HCT116 (cell line): Measurements from ENCODE around the gene C5orf34. TPM values are rescaled to one million over a fixed set of nuclear protein-coding genes. Genes with fewer than 3 reads are reported as not detected.

Source experiments
- ATAC-seq: fragments of 200-7000 bp; cut with Tn5 transposase; 2 replicates; pipeline ENCODE4 v1.9.1; 2020; ENCODE audit warnings: mild to moderate bottlenecking, moderate library complexity
- BruUV-seq: library from RNA; stranded (reverse); fragments of 400-500 nt; replicated peaks from 2 replicates; lab custom pipeline; 2021; lab: Mats Ljungman, UMichigan
- CTCF ChIA-PET: fragments of 300-600 bp; sonication (Branson Sonifier 250); formaldehyde crosslinking; loops from one replicate; lab custom pipeline; 2021; ENCODE audit warnings: antibody characterized with exemption; lab: Charles Lee
- POLR2A ChIA-PET: fragments of 300-600, 350-600 bp; sonication (Branson Sonifier 250); formaldehyde crosslinking; loops from one replicate; lab custom pipeline; 2021; ENCODE audit warnings: antibody characterized with exemption; lab: Charles Lee
- RAD21 ChIA-PET, 2 experiments: fragments of 300-600 bp; sonication (Branson Sonifier 250); formaldehyde crosslinking; loops; one replicate each; lab custom pipeline; 2023; ENCODE audit warnings: low total read pairs in 2 of 2; ENCODE audit not compliant: uncharacterized antibody in 2 of 2, unreplicated experiment in 2 of 2, low non-redundant PET in 1 of 2; lab: Charles Lee
- DNase-seq: peaks from one replicate; pipeline ENCODE4 v3.0.0-alpha.2; 2010; ENCODE audit warnings: low read depth, low spot score
- H2AFZ ChIP-seq: fragments of 200-600 bp; shearing (Covaris generic), sonication (generic); 2 replicates; pipeline ENCODE4 v1.6.1; 2017; ENCODE audit warnings: low read depth, mixed run types, mixed read lengths, antibody characterized with exemption, low read length; ENCODE audit not compliant: poor library complexity, severe bottlenecking
- H3K27ac ChIP-seq: 2 replicates; pipeline ENCODE4 v1.5.1; 2012; ENCODE audit warnings: low read depth, low read length
- H3K27me3 ChIP-seq: fragments of 200-600 bp; sonication (generic); 2 replicates; pipeline ENCODE4 v1.6.1; 2016; ENCODE audit warnings: mixed run types, low read length, mixed read lengths; ENCODE audit not compliant: insufficient read depth
- H3K36me3 ChIP-seq, 2 experiments: fragments of 200-500 bp in 1 of 2; fragments of 200-600 bp in 1 of 2; sonication (Bioruptor generic) in 1 of 2; sonication (generic) in 1 of 2; 2 replicates each; pipeline versions ENCODE4 v1.5.1 to v1.6.1; 2014 to 2016; ENCODE audit warnings: low read length in 2 of 2, inconsistent platforms in 1 of 2, mixed read lengths in 1 of 2, mixed run types in 1 of 2; ENCODE audit not compliant: insufficient read depth in 2 of 2, control insufficient read depth in 1 of 2
- H3K4me1 ChIP-seq, 2 experiments: fragments of 200-600 bp in 1 of 2; sonication (generic) in 1 of 2; 2 replicates each; pipeline versions ENCODE4 v1.5.1 to v1.6.1; 2012 to 2017; ENCODE audit warnings: low read length in 2 of 2, inconsistent platforms in 1 of 2, mild to moderate bottlenecking in 1 of 2, mixed read lengths in 1 of 2, mixed run types in 1 of 2, moderate library complexity in 1 of 2; ENCODE audit not compliant: insufficient read depth in 2 of 2, control insufficient read depth in 1 of 2
- H3K4me2 ChIP-seq: fragments of 200-600 bp; sonication (generic); 2 replicates; pipeline ENCODE4 v1.6.1; 2017; ENCODE audit warnings: mixed run types, low read length, mixed read lengths
- H3K4me3 ChIP-seq, 2 experiments: fragments of 200-600 bp in 1 of 2; sonication (generic) in 1 of 2; replicated peaks in 1 of 2; 2 replicates each; pipeline ENCODE4 v1.5.1; 2011 to 2016; ENCODE audit warnings: low read length in 2 of 2, control low read depth in 1 of 2, low read depth in 1 of 2, mild to moderate bottlenecking in 1 of 2, mixed read lengths in 1 of 2, mixed run types in 1 of 2
- H3K79me2 ChIP-seq: fragments of 200-600 bp; sonication (generic); 2 replicates; pipeline ENCODE4 v1.6.1; 2017; ENCODE audit warnings: mild to moderate bottlenecking, mixed run types, low read length, moderate library complexity, mixed read lengths; ENCODE audit not compliant: insufficient read depth
- H3K9ac ChIP-seq: fragments of 200-600 bp; sonication (generic); 2 replicates; pipeline ENCODE4 v1.6.1; 2016; ENCODE audit warnings: low read length, mixed read lengths
- H3K9me2 ChIP-seq: fragments of 200-600 bp; sonication (generic), shearing (Covaris generic); 2 replicates; pipeline ENCODE4 v1.6.1; 2017; ENCODE audit warnings: mixed run types, mild to moderate bottlenecking, moderate library complexity; ENCODE audit not compliant: insufficient read depth
- H3K9me3 ChIP-seq, 2 experiments: fragments of 200-500 bp in 1 of 2; fragments of 200-600 bp in 1 of 2; sonication (Bioruptor generic) in 1 of 2; sonication (generic) in 1 of 2; 2 replicates each; pipeline ENCODE4 v1.6.1; 2014 to 2017; ENCODE audit warnings: low read length in 2 of 2, mixed read lengths in 2 of 2, inconsistent platforms in 1 of 2, low read depth in 1 of 2, mild to moderate bottlenecking in 1 of 2, mixed run types in 1 of 2, moderate library complexity in 1 of 2; ENCODE audit not compliant: control insufficient read depth in 1 of 2, insufficient read depth in 1 of 2
- H4K20me1 ChIP-seq: fragments of 200-600 bp; sonication (generic), shearing (Covaris generic); 2 replicates; pipeline ENCODE4 v1.6.1; 2017; ENCODE audit warnings: mixed run types, mild to moderate bottlenecking, moderate library complexity; ENCODE audit not compliant: insufficient read depth
- CBX3 ChIP-seq: IDR thresholded peaks from 2 replicates; pipeline ENCODE4 v1.6.1; 2012; ENCODE audit warnings: low read depth
- EGR1 ChIP-seq: IDR thresholded peaks from 2 replicates; pipeline ENCODE4 v1.6.1; 2012; ENCODE audit warnings: low read depth
- JUND ChIP-seq: IDR thresholded peaks from 2 replicates; pipeline ENCODE4 v1.6.1; 2012
- POLR2A ChIP-seq: IDR thresholded peaks from 2 replicates; pipeline ENCODE4 v1.7.0; 2011; ENCODE audit warnings: borderline replicate concordance; ENCODE audit not compliant: insufficient read depth, insufficient read length; ENCODE audit errors: extremely low read depth
- SP1 ChIP-seq: IDR thresholded peaks from 2 replicates; pipeline ENCODE4 v1.6.1; 2012; ENCODE audit warnings: low read depth
- TCF7L2 ChIP-seq: IDR thresholded peaks from 2 replicates; pipeline ENCODE4 v1.7.0; 2011; ENCODE audit warnings: borderline replicate concordance, inconsistent platforms; ENCODE audit not compliant: insufficient read depth, insufficient read length; ENCODE audit errors: extremely low read depth
- ZFX ChIP-seq: fragments of 450-650 bp; IDR thresholded peaks from 2 replicates; pipeline ENCODE4 v1.6.1; 2017
- ZNF274 ChIP-seq: fragments of 200-500 bp; sonication (Bioruptor generic); IDR thresholded peaks from 2 replicates; pipeline ENCODE4 v1.6.1; 2014; ENCODE audit warnings: mild to moderate bottlenecking, low read depth, low read length, inconsistent platforms
- intact Hi-C: fragments of 100-400 bp; cut with micrococcal nuclease; formaldehyde crosslinking; loops from 2 replicates; pipeline ENCODE4 v1.10.0; 2022
- total RNA-seq: library from RNA; stranded (reverse); gene quantifications from one replicate; pipeline ENCODE4 v1.2.1, GENCODE V29; 2021; ENCODE audit not compliant: unreplicated experiment
- TF ChIP-seq, protein P1 (sequence below): IDR thresholded peaks from 2 replicates; pipeline ENCODE4 v1.6.1; 2012
- TF ChIP-seq, protein P2 (sequence below): IDR thresholded peaks from 2 replicates; pipeline ENCODE4 v1.6.1; 2012; ENCODE audit warnings: low read depth
- TF ChIP-seq, protein P3 (sequence below): IDR thresholded peaks from 2 replicates; pipeline ENCODE4 v1.6.1; 2012

Gene C5orf34
- total RNA-seq, 1 experiment from 2014 or later, result 4.8 TPM

DNA sequence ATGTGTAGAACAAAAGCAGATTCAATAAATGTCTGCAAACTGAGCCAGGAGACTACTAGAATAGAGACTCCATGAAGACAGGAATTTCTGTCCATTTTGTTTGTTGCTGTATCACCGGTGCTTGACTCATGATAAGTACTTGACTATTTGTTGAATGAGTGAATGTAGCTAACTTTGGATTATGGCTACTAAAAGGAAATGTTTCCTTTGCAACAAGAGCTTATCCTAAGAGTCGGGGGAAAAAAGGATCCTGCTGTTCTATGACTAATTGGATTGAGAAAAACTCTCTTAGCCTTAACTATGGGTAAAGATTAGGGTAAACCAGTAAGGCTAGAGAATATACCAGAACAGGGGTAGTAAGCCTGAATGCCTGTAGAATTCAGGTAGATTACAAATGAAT lies 38.4 kb upstream of the C5orf34 start:
- Histone ChIP-seq H3K4me2 (no peak overlapping the region), H3K4me1 (peaks cover 10 to 15% of the 10 kb centered on the region in 2 experiments), H3K9me2 (no peaks in the 10 kb centered on the region), H3K4me3 (no peak overlapping the region), H2AFZ (no peak overlapping the region), H3K27me3 (no peaks in the 10 kb centered on the region), H3K79me2 (peaks cover 77% of the 10 kb centered on the region), H3K27ac (no peak overlapping the region), H3K9me3 (no peaks in the 10 kb centered on the region), H3K9ac (no peak overlapping the region), H3K36me3 (peaks cover 20 to 33% of the 10 kb centered on the region in 2 experiments; a peak in 3 of 4 replicates), H4K20me1 (no peaks in the 10 kb centered on the region)
- TF ChIP-seq SP1, result no peak
- TF ChIP-seq, protein P1, sequence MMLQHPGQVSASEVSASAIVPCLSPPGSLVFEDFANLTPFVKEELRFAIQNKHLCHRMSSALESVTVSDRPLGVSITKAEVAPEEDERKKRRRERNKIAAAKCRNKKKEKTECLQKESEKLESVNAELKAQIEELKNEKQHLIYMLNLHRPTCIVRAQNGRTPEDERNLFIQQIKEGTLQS, result no peak
- TF ChIP-seq, protein P2, sequence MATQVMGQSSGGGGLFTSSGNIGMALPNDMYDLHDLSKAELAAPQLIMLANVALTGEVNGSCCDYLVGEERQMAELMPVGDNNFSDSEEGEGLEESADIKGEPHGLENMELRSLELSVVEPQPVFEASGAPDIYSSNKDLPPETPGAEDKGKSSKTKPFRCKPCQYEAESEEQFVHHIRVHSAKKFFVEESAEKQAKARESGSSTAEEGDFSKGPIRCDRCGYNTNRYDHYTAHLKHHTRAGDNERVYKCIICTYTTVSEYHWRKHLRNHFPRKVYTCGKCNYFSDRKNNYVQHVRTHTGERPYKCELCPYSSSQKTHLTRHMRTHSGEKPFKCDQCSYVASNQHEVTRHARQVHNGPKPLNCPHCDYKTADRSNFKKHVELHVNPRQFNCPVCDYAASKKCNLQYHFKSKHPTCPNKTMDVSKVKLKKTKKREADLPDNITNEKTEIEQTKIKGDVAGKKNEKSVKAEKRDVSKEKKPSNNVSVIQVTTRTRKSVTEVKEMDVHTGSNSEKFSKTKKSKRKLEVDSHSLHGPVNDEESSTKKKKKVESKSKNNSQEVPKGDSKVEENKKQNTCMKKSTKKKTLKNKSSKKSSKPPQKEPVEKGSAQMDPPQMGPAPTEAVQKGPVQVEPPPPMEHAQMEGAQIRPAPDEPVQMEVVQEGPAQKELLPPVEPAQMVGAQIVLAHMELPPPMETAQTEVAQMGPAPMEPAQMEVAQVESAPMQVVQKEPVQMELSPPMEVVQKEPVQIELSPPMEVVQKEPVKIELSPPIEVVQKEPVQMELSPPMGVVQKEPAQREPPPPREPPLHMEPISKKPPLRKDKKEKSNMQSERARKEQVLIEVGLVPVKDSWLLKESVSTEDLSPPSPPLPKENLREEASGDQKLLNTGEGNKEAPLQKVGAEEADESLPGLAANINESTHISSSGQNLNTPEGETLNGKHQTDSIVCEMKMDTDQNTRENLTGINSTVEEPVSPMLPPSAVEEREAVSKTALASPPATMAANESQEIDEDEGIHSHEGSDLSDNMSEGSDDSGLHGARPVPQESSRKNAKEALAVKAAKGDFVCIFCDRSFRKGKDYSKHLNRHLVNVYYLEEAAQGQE, result no peak
- no peak for TF ChIP-seq EGR1
- TF ChIP-seq ZFX, result no peak
- TF ChIP-seq, protein P3, sequence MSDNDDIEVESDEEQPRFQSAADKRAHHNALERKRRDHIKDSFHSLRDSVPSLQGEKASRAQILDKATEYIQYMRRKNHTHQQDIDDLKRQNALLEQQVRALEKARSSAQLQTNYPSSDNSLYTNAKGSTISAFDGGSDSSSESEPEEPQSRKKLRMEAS, result no peak
- POLR2A ChIA-PET, result no interaction called here
- no TSS peak for BruUV-seq
- ATAC-seq, result no peak
- intact Hi-C loops, result no loop called here
- no peak for DNase-seq
- CTCF ChIA-PET, result interaction anchor here (1.2 kb wide), 1 partner anchor 69 kb away, joined by 4 read pairs; no protein-coding TSS in a partner anchor
- RAD21 ChIA-PET, result no interaction called here

DNA sequence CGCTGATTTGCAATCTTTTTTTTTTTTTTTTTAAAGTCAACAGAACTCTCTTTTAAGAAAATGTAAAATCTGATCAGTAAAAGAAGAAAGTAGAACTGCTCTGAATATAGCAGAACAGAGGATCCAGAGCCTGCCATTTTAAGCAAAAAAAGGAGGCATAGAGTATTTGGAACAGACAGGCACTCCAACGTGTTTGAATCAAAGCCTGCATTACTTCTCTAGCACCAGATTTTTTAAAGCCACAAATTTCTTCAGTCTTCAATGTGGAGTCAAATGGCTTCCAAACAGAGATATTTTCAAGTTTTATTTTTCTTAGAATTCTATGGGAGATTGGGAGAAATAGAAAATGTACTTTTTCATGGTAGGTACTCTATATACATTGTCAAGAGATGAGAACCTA lies 36.8 kb upstream of the C5orf34 start:
- ChIA-PET RAD21 (no interaction called here), CTCF (no interaction called here), POLR2A (no interaction called here)
- H3K79me2 ChIP-seq, result peaks cover 94% of the 10 kb centered on the region
- H3K36me3 ChIP-seq, result peaks cover 20 to 47% of the 10 kb centered on the region in 2 experiments; a peak in 3 of 4 replicates
- H3K27me3 ChIP-seq, result no peaks in the 10 kb centered on the region
- no TSS peak for BruUV-seq
- no peak overlapping the region for H3K9ac ChIP-seq
- H4K20me1 ChIP-seq, result no peaks in the 10 kb centered on the region
- H3K4me3 ChIP-seq, result no peak overlapping the region
- H3K4me1 ChIP-seq, result peaks cover 7 to 8% of the 10 kb centered on the region in 2 experiments
- no peak for ATAC-seq
- intact Hi-C loops, result no loop called here
- no peaks in the 10 kb centered on the region for H3K9me3 ChIP-seq
- H3K9me2 ChIP-seq, result no peaks in the 10 kb centered on the region
- H3K4me2 ChIP-seq, result no peak overlapping the region
- H3K27ac ChIP-seq, result no peak overlapping the region
- TF ChIP-seq SP1 (no peak), CBX3 (no peak), TCF7L2 (no peak), POLR2A (no peak), JUND (no peak), ZNF274 (no peak)
- TF ChIP-seq, protein P2, result no peak
- no peak for DNase-seq
- H2AFZ ChIP-seq, result no peak overlapping the region
